ENCODE results near the gene PIAS1. TPM values are rescaled to one million over a fixed set of nuclear protein-coding genes. Genes with fewer than 3 reads are reported as not detected.
"Not testable (repeated sequence)": the region's sequence is repeated elsewhere in the genome, so short reads cannot be mapped to it uniquely, and the experiment has no call there.

Gene PIAS1
- total RNA-seq, 1 donor from 2014 or later = 54.5 TPM

DNA sequence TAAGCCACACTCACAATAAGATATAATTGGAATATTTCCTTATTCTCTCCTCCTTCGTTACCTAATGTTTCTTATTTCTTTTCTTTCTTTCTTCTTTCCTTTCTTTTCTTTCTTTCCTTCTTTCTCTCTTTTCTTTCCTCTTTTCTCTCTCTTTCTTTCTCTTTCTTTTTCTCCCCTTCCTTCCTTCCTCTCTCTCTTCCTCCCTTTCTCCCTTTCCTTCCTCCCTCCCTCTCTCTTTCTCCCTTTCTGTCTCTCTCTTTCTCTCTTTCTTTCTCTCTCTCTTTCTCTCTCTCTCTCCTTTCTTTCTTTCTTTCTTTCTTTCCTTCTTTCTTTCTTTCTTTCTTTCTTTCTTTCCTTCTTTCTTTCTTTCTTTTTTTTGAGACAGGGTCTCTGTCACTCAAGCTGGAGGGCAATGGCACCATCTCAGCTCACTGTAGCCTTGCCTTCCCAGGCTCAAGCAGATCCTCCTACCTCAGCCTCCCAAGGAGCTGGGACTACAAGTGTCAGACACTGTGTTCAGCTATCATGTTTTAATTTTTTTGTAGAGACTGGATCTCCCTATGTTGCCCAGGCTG, 19.3 kb upstream of the PIAS1 start:
- DNase-seq (ENCODE audit: low spot score) = no peak

- no peak for DNase-seq (ENCODE audit: low spot score)
Observed at GRCh38 chr15:68038246-68038645, 15.9 kb upstream of the PIAS1 start.

- DNase-seq (ENCODE audit: low spot score) = no peak
Observed at GRCh38 chr15:68040144-68040543, 14.0 kb upstream of the PIAS1 start.

DNA sequence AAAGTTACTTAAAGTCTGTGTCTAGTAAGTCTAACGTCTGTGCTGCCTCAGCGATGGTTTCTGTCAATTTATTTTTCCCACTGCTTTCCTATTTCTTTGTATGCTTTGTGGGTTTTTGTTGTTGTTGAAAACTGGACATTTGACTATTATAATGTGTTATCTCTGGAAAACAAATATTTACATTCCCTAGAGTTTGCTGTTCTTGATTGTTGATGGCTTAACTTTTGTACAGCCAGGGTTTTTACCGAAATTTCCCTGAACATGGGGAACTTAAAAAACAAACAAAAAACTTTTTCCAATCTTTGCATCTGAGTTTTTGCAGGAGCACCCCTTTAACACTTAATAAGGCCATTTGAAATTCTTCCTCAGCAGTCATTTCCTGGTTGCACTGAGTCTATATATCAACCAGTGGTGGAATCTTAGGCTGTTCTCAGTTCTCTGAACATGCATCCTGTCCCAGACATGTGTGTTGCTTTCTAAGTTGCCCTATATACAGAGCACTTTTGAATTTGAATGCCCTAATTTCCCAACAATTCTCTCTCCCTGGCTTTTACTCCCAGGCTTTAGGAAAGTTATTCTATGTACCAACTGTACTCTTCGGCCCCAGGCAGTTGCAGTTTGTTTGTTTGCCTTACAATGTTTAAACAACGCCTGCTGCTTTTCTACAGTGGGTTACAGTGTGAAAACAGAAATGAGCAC, 11.8 kb upstream of the PIAS1 start:
- no peak for DNase-seq (ENCODE audit: low spot score)

GRCh38 chr15:68042855-68043222, 11.3 kb upstream of the PIAS1 start:
- no peak for DNase-seq (ENCODE audit: low spot score)

DNA sequence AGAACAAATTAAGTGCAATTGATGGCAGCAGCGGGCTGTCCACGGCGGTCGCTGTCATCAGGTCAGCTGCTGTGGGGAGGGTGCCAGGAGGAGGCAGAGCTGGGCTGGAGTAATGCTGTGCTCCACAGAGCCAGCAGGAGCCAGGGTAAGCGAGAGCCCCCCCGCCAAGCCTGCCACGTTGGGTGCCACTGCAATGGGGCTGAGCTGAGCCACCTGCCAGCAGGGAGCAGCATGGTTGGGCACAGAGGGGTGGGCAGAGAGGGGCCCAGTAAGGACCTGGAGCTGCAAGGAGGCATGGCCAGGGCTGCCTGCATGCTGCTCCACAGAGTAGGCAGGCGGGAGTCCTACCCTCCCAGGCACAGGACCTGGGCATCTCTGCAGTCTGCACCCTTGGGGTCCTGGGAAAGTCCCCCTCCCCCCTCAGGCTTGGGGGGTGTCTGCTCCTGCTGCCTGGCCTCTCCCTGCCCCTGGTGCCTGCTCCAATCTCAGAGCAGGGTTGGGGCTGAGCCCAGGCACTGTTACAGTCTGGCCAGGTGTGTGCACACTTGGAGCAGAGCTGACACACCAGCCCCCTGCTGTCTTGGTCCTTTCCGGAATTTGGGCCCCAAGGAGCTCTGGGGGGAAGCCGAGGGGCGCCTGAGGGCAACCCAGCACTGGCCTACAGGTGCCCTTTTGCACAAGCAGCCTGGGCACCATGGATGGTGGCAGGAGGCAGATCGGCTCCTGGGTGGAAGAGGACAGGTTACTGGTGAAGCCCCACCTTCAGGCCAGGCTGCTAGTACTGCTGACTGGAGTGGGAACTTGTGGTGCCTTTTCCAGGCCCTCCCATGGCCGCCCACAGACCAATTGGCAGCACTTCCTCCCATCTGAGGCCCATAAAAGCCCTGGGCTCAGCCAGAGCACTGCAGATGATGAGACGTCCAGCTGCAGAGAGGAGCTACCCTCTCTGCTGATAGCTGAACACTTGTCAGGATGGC, 8.5 kb upstream of the PIAS1 start:
- DNase-seq (ENCODE audit: low spot score) = no peak

- no peak for DNase-seq (ENCODE audit: low spot score)
Observed at GRCh38 chr15:68047826-68048225, 6.3 kb upstream of the PIAS1 start.

- DNase-seq (ENCODE audit: low spot score) = no peak
Observed at GRCh38 chr15:68051109-68051508, 3.0 kb upstream of the PIAS1 start.

- DNase-seq (ENCODE audit: low spot score) = no peak
Observed at GRCh38 chr15:68051907-68052306, 2.2 kb upstream of the PIAS1 start.

GRCh38 chr15:68052431-68052830, 1.7 kb upstream of the PIAS1 start:
- DNase-seq (ENCODE audit: low spot score) = no peak

- DNase-seq (ENCODE audit: low spot score) = no peak
Observed at GRCh38 chr15:68053001-68053400, 1.1 kb upstream of the PIAS1 start.

DNA sequence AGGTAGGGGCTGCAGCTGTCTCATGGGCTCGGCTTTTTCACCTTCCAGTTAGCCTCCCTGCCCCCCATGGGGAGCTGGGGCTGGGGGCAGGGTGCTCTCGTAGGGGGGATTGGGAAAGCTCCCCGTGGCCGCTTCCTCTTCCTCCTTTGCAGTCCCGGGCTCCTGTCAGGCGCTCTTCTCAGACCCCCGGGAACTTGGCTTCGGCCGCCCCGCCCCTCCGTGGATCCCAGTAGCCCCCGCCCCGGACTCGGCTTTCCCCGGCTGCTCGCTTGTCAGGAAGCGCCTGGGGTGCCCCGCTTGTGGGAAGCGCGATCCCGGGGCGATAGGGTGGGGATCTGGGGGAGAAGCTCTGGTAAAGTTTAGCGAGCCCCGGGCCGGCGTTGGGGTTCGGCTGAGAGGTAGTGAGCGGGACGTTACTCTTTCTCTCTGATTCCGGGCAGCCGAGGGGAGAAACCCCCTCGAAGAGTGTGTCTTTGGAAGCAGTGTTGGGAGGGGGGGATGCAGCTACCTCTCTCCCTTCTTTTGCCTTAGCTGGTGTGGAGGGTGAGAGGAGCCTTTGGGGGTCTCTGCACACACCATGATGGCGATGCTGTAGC, 611 bp downstream of the PIAS1 start:
- DNase-seq (ENCODE audit: low spot score) = peak; percentile 34

DNA sequence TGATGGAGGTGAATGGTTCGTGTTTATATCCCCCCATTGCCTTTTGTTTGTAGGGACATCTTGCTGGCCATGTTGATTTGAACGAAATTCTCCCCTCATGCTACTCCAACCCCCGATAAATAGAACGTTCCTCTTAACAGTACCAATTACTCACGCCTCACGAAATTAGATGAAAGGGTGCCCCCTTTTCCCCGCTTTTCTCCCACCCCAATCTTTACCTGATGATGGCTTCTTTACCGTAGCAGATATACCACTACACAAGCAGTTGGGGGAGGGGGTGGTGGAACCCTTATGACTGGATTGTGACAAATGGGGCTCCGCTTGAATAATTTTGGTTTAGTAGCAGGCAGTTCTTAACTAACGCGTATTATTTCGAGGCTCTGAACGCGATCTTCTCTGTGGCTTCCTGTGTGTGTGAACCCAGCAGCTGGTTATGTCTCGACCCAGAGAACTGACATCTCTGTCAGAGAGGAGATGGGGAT, 1.1 kb downstream of the PIAS1 start:
- DNase-seq (ENCODE audit: low spot score) = peak; percentile 40

GRCh38 chr15:68056097-68056865, 2.2 kb downstream of the PIAS1 start:
- no peak for DNase-seq (ENCODE audit: low spot score)

- DNase-seq (ENCODE audit: low spot score) = no peak
Observed at GRCh38 chr15:68057034-68057433, 2.9 kb downstream of the PIAS1 start.

- no peak for DNase-seq (ENCODE audit: low spot score)
Observed at GRCh38 chr15:68057758-68058157, 3.6 kb downstream of the PIAS1 start.

- not testable (repeated sequence) for DNase-seq (ENCODE audit: low spot score)
Observed at GRCh38 chr15:68058970-68059369, 4.9 kb downstream of the PIAS1 start.

GRCh38 chr15:68059630-68060029, 5.5 kb downstream of the PIAS1 start:
- DNase-seq (ENCODE audit: low spot score) = no peak

- no peak for DNase-seq (ENCODE audit: low spot score)
Observed at GRCh38 chr15:68061171-68061570, 7.1 kb downstream of the PIAS1 start.

GRCh38 chr15:68061602-68062001, 7.5 kb downstream of the PIAS1 start:
- DNase-seq (ENCODE audit: low spot score) = no peak

GRCh38 chr15:68062214-68062613, 8.1 kb downstream of the PIAS1 start:
- no peak for DNase-seq (ENCODE audit: low spot score)
